ENCODE data around the gene MUC7.

The MUC7 gene

GRCh38 chr4:70531981-70532380 is 60.0 kb downstream of the MUC7 start:
- in situ Hi-C loops (cut with MboI; ENCODE audit: low sequenced_read_pairs) = no loop called here

Data from HL-60/S4 treated with retinoic acid at 250 ng/mL for 4 days and 3 days (cell line).